Measurements from ENCODE around the gene CDH13. TPM values are rescaled to one million over a fixed set of nuclear protein-coding genes. Genes with fewer than 3 reads are reported as not detected.

Gene CDH13
- total and polyA plus RNA-seq, 2 experiments from 2014 or later: 1.6 to 4.4 TPM

DNA sequence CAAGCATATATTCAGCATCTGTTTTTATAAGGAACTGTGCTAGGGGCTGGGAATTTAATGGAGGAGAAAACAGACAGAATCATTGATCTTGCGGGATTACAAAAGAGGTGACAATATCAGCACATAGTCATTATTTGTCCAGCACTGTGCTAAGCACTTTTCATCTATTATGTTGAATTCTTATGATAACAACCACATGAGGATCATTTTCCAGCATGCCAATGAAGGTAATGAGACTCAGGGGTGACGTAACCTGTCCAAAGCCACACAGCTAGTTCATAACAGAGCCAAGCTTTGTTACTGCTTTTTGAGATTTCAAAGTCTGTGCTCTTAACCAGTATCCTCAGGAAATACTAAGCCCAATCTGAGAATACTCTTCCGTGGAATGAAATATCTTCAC lies 503.3 kb downstream of the CDH13 start:
- Histone ChIP-seq H3K36me3 (ENCODE audit: insufficient read depth) (0 out of 2 replicates have a peak, but pooled peaks cover 3% of the 10 kb centered on the region), H3K9me2 (ENCODE audit: insufficient read depth) (0 out of 2 replicates have a peak, but pooled peaks cover 3% of the 10 kb centered on the region), H3K79me2 (replicated peaks; ENCODE audit: insufficient read depth) (no peaks in the 10 kb centered on the region), H3K4me2 (no peak overlapping the region), H3F3A (replicated peaks; ENCODE audit: low read depth) (no peaks in the 10 kb centered on the region), H3K4me3 (no peak overlapping the region), H3K27me3 (ENCODE audit: insufficient read depth) (no peaks in the 10 kb centered on the region), H2AFZ (no peak overlapping the region), H4K20me1 (replicated peaks; ENCODE audit: insufficient read depth) (no peaks in the 10 kb centered on the region), H3K27ac (ENCODE audit: low read depth) (no peak overlapping the region), H3K4me1 (ENCODE audit: insufficient read depth) (no peaks in the 10 kb centered on the region)
- Mint-ChIP-seq H3K27me3 (ENCODE audit: insufficient read depth, low read depth, poor library complexity) (peaks cover 4% of the 10 kb centered on the region), H3K27ac (no peak overlapping the region), H3K36me3 (ENCODE audit: low read depth) (peaks cover 21% of the 10 kb centered on the region), H3K9me3 (peaks cover 30% of the 10 kb centered on the region), H3K4me3 (no peak overlapping the region), H3K4me1 (no peaks in the 10 kb centered on the region)
- DNase-seq (ENCODE audit: low spot score) (no peak), ATAC-seq (no peak)
- TF ChIP-seq, protein P1, sequence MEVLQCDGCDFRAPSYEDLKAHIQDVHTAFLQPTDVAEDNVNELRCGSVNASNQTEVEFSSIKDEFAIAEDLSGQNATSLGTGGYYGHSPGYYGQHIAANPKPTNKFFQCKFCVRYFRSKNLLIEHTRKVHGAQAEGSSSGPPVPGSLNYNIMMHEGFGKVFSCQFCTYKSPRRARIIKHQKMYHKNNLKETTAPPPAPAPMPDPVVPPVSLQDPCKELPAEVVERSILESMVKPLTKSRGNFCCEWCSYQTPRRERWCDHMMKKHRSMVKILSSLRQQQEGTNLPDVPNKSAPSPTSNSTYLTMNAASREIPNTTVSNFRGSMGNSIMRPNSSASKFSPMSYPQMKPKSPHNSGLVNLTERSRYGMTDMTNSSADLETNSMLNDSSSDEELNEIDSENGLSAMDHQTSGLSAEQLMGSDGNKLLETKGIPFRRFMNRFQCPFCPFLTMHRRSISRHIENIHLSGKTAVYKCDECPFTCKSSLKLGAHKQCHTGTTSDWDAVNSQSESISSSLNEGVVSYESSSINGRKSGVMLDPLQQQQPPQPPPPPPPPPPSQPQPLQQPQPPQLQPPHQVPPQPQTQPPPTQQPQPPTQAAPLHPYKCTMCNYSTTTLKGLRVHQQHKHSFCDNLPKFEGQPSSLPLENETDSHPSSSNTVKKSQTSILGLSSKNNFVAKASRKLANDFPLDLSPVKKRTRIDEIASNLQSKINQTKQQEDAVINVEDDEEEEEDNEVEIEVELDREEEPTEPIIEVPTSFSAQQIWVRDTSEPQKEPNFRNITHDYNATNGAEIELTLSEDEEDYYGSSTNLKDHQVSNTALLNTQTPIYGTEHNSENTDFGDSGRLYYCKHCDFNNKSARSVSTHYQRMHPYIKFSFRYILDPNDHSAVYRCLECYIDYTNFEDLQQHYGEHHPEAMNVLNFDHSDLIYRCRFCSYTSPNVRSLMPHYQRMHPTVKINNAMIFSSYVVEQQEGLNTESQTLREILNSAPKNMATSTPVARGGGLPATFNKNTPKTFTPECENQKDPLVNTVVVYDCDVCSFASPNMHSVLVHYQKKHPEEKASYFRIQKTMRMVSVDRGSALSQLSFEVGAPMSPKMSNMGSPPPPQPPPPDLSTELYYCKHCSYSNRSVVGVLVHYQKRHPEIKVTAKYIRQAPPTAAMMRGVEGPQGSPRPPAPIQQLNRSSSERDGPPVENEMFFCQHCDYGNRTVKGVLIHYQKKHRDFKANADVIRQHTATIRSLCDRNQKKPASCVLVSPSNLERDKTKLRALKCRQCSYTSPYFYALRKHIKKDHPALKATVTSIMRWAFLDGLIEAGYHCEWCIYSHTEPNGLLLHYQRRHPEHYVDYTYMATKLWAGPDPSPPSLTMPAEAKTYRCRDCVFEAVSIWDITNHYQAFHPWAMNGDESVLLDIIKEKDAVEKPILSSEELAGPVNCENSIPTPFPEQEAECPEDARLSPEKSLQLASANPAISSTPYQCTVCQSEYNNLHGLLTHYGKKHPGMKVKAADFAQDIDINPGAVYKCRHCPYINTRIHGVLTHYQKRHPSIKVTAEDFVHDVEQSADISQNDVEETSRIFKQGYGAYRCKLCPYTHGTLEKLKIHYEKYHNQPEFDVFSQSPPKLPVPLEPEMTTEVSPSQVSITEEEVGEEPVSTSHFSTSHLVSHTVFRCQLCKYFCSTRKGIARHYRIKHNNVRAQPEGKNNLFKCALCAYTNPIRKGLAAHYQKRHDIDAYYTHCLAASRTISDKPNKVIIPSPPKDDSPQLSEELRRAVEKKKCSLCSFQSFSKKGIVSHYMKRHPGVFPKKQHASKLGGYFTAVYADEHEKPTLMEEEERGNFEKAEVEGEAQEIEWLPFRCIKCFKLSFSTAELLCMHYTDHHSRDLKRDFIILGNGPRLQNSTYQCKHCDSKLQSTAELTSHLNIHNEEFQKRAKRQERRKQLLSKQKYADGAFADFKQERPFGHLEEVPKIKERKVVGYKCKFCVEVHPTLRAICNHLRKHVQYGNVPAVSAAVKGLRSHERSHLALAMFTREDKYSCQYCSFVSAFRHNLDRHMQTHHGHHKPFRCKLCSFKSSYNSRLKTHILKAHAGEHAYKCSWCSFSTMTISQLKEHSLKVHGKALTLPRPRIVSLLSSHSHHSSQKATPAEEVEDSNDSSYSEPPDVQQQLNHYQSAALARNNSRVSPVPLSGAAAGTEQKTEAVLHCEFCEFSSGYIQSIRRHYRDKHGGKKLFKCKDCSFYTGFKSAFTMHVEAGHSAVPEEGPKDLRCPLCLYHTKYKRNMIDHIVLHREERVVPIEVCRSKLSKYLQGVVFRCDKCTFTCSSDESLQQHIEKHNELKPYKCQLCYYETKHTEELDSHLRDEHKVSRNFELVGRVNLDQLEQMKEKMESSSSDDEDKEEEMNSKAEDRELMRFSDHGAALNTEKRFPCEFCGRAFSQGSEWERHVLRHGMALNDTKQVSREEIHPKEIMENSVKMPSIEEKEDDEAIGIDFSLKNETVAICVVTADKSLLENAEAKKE (CRISPR knock-in tag; IDR thresholded peaks at IDR 0.05): no peak
- TF ChIP-seq POLR2AphosphoS5 (IDR thresholded peaks at IDR 0.05; ENCODE audit: low read depth) (no peak), CREB1 (CRISPR knock-in tag; IDR thresholded peaks at IDR 0.05; ENCODE audit: low read depth) (no peak), EZH2 (IDR thresholded peaks at IDR 0.05; ENCODE audit: low read depth, unreplicated experiment) (no peak)
- TF ChIP-seq, protein P2, sequence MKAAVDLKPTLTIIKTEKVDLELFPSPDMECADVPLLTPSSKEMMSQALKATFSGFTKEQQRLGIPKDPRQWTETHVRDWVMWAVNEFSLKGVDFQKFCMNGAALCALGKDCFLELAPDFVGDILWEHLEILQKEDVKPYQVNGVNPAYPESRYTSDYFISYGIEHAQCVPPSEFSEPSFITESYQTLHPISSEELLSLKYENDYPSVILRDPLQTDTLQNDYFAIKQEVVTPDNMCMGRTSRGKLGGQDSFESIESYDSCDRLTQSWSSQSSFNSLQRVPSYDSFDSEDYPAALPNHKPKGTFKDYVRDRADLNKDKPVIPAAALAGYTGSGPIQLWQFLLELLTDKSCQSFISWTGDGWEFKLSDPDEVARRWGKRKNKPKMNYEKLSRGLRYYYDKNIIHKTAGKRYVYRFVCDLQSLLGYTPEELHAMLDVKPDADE (IDR thresholded peaks at IDR 0.05): no peak
- TF ChIP-seq, protein P3, sequence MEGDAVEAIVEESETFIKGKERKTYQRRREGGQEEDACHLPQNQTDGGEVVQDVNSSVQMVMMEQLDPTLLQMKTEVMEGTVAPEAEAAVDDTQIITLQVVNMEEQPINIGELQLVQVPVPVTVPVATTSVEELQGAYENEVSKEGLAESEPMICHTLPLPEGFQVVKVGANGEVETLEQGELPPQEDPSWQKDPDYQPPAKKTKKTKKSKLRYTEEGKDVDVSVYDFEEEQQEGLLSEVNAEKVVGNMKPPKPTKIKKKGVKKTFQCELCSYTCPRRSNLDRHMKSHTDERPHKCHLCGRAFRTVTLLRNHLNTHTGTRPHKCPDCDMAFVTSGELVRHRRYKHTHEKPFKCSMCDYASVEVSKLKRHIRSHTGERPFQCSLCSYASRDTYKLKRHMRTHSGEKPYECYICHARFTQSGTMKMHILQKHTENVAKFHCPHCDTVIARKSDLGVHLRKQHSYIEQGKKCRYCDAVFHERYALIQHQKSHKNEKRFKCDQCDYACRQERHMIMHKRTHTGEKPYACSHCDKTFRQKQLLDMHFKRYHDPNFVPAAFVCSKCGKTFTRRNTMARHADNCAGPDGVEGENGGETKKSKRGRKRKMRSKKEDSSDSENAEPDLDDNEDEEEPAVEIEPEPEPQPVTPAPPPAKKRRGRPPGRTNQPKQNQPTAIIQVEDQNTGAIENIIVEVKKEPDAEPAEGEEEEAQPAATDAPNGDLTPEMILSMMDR (conservative IDR thresholded peaks at IDR 0.05; ENCODE audit: low read depth in 2 of 2): no peak

All from GM23338 (cell line).